ENCODE data around the gene MST1. TPM values are rescaled to one million over a fixed set of nuclear protein-coding genes. Genes with fewer than 3 reads are reported as not detected.
"Not testable (repeated sequence)": the region's sequence is repeated elsewhere in the genome, so short reads cannot be mapped to it uniquely, and the experiment has no call there.

The MST1 gene
- total RNA-seq, 4 donors from 2014 or later: 0.10 to 4.8 (median 2.4) TPM

DNA sequence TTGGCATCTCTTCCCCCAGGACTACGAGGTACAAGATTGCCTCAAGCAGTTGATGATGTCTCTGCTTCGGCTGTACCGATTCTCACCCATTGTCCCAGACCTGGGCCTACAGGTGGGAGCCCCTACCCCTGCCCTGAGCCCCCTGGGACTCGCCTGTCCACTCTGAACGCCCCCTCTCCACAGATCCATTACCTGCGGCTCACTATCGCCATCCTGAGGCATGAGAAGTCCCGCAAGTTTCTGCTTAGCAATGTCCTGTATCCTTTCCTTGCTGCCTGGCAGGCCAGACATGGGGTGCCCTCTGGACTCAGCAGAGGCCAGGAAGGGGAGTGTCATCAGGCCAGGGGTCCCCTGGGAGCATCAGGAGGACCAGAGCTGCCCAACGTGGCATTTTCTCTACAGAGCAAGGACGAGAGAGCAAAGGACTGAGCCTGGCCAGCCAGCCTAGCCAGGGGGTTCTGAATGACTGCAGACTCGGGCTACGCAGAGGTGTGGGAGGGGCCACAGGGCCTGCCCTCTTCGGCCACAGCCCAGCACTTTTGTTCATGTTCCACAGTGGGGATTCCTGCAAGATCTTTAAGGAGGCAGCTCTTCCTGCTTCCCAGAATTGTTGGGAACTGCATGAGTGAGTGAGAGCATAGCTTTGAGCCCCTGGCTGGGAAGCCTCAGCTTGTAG lies 11.3 kb upstream of the MST1 start:
- no peak for ATAC-seq
- no peak overlapping the region for H3K4me3 ChIP-seq
- no peak for DNase-seq
- intact Hi-C loops (cut with DNase I; ENCODE audit: low total_unique reads): loop anchor here (5.0 kb wide), 1 partner anchor 207 kb away; no protein-coding TSS in a partner anchor
- peaks cover 0 to 12% of the 10 kb centered on the region in 2 donors for H3K4me1 ChIP-seq
- TF ChIP-seq POLR2A (IDR thresholded peaks at IDR 0.05): no peak
- TF ChIP-seq, protein P1, sequence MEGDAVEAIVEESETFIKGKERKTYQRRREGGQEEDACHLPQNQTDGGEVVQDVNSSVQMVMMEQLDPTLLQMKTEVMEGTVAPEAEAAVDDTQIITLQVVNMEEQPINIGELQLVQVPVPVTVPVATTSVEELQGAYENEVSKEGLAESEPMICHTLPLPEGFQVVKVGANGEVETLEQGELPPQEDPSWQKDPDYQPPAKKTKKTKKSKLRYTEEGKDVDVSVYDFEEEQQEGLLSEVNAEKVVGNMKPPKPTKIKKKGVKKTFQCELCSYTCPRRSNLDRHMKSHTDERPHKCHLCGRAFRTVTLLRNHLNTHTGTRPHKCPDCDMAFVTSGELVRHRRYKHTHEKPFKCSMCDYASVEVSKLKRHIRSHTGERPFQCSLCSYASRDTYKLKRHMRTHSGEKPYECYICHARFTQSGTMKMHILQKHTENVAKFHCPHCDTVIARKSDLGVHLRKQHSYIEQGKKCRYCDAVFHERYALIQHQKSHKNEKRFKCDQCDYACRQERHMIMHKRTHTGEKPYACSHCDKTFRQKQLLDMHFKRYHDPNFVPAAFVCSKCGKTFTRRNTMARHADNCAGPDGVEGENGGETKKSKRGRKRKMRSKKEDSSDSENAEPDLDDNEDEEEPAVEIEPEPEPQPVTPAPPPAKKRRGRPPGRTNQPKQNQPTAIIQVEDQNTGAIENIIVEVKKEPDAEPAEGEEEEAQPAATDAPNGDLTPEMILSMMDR (IDR thresholded peaks at IDR 0.05 in 4 of 5, conservative IDR thresholded peaks at IDR 0.05 in 1 of 5): no peak
- H3K27me3 ChIP-seq: no peaks in the 10 kb centered on the region
- no peaks in the 10 kb centered on the region for H3K9me3 ChIP-seq
- in situ Hi-C loops (cut with MboI; ENCODE audit: low sequenced_read_pairs in 4 of 4): no loop called here
- H3K27ac ChIP-seq: peak overlapping the region in 3 of 4 donors; percentile 5 to 98 (median 40)
- H3K36me3 ChIP-seq: peaks cover 0 to 65% of the 10 kb centered on the region in 2 donors

DNA sequence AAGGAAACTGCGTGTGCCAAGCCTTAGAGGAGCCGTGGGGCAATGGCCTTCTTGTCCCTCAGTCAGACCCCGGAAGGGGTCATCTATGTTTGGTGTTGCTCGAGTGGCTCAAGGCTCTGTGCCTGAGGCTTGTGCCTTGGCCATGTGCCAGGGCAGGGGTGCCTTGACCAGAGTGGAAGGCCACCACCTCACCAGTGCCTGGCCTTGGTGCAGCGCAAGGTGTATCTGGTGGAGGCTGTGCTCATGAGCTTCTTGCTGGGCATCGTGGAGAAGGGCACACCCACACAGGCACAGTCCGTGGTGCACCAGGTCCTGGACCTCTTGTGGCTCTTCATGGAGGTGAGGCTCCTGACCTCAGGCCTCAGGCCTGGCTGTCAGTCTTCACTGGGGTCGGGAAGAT lies 10.7 kb upstream of the MST1 start:
- H3K27me3 ChIP-seq: no peaks in the 10 kb centered on the region
- intact Hi-C loops (cut with DNase I; ENCODE audit: low total_unique reads) (loop anchor here (5.0 kb wide), 1 partner anchor 207 kb away; no protein-coding TSS in a partner anchor), in situ Hi-C loops (cut with MboI; ENCODE audit: low sequenced_read_pairs in 4 of 4) (no loop called here)
- ATAC-seq (no peak), DNase-seq (no peak)
- peaks cover 0 to 59% of the 10 kb centered on the region in 2 donors for H3K36me3 ChIP-seq
- TF ChIP-seq POLR2A (IDR thresholded peaks at IDR 0.05): no peak
- TF ChIP-seq, protein P1 (IDR thresholded peaks at IDR 0.05 in 4 of 5, conservative IDR thresholded peaks at IDR 0.05 in 1 of 5): no peak
- H3K27ac ChIP-seq: peak overlapping the region in 2 of 4 donors; percentile 40 to 98
- H3K9me3 ChIP-seq: no peaks in the 10 kb centered on the region
- peaks cover 5 to 18% of the 10 kb centered on the region in 2 donors for H3K4me1 ChIP-seq
- H3K4me3 ChIP-seq: no peak overlapping the region

DNA sequence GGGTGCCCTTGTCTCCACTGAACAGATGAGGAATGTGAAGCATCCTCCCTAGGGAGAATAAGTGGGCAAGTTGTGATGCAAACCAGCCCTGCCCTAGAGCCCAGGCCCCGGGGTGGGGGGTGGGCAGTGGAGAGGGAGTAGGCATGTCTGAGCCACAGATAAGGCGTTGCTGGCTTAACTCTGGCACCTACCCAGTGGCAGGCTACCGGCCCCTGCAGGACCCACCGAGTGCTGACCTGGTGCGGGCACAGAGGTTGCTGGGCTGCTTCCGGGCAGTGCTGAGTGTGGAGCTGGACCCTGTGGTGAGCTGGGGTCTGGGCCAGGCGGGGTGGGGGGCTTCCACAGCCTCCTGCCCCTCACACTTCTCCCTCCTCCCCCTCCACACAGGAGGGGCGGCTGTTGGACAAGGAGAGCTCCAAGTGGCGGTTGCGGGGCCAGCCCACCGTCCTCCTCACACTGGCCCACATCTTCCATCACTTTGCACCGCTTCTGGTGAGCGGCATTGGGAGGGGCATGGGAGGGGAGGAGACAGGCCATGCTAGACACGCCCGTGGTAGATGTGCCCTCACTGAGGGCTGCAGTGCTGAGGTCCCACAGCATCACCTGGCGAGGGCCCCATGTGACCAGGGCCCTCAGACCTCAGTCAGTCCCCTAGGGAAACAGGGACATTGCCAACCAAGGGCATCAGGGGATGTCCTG lies 10.2 kb upstream of the MST1 start:
- no peak overlapping the region for H3K4me3 ChIP-seq
- ATAC-seq: no peak
- in situ Hi-C loops (cut with MboI; ENCODE audit: low sequenced_read_pairs in 4 of 4) (no loop called here), intact Hi-C loops (cut with DNase I; ENCODE audit: low total_unique reads) (no loop called here)
- peaks cover 8 to 23% of the 10 kb centered on the region in 2 donors for H3K4me1 ChIP-seq
- peak overlapping the region in 2 of 4 donors; percentile 98 to 99 for H3K27ac ChIP-seq
- peaks cover 0 to 53% of the 10 kb centered on the region in 2 donors for H3K36me3 ChIP-seq
- no peak for DNase-seq
- TF ChIP-seq POLR2A (IDR thresholded peaks at IDR 0.05): no peak
- TF ChIP-seq, protein P1 (IDR thresholded peaks at IDR 0.05 in 4 of 5, conservative IDR thresholded peaks at IDR 0.05 in 1 of 5): no peak
- H3K27me3 ChIP-seq: no peaks in the 10 kb centered on the region
- no peaks in the 10 kb centered on the region for H3K9me3 ChIP-seq

DNA sequence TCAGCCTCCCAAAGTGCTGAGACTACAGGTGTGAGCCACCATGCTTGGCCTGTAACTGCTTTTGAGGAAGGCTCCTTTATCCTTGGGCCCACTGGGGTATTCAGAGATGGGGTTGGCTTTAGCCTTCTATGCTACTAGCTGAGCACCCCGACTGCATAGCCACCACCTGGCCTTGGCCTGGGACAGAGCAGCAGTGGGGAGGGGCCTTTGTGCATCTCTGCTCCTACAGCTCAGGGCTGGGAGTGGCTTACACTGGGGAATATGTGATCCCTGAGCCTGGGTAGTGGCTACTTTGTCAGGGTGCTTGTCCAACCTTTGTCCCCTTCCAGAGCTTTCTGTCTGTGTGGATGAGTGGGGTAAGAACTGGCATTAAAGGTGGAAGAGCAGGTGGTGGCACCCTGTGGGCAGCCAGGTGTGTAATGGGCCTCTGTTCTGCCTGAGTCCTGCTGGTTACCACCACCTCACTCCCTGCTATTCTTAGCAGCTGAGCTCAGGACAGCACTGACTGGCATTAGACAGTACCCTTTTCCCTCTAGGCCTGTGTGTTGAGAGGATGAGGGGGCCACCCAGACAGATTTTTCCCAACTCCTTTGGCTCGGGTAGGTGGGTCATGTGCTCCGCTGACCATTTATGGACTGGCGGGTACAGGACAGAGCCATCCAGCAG lies 6.2 kb upstream of the MST1 start:
- H3K4me1 ChIP-seq: peaks cover 46 to 61% of the 10 kb centered on the region in 2 donors
- TF ChIP-seq POLR2A (IDR thresholded peaks at IDR 0.05): peak in 1 of 2 donors; percentile 48
- intact Hi-C loops (cut with DNase I; ENCODE audit: low total_unique reads); in situ Hi-C loops (cut with MboI; ENCODE audit: low sequenced_read_pairs in 4 of 4); H3K27me3 ChIP-seq; H3K4me3 ChIP-seq; H3K9me3 ChIP-seq: not testable (repeated sequence)
- ATAC-seq (peak; percentile 76 to 83), DNase-seq (peak in 1 of 2 donors; percentile 76)
- H3K36me3 ChIP-seq: peaks cover 0 to 18% of the 10 kb centered on the region in 2 donors
- peak overlapping the region; percentile 92 to 99 (median 96) for H3K27ac ChIP-seq

All from gastrocnemius medialis (tissue), 4 donors.